ENCODE results near the gene RASGRF2. TPM values are rescaled to one million over a fixed set of nuclear protein-coding genes. Genes with fewer than 3 reads are reported as not detected.

The RASGRF2 gene
- total and polyA plus RNA-seq, 2 of the 13 experiments (the other 11 are each of a cell fraction or from before 2014, with no cell fraction given), result 23.6 to 29.0 TPM

DNA sequence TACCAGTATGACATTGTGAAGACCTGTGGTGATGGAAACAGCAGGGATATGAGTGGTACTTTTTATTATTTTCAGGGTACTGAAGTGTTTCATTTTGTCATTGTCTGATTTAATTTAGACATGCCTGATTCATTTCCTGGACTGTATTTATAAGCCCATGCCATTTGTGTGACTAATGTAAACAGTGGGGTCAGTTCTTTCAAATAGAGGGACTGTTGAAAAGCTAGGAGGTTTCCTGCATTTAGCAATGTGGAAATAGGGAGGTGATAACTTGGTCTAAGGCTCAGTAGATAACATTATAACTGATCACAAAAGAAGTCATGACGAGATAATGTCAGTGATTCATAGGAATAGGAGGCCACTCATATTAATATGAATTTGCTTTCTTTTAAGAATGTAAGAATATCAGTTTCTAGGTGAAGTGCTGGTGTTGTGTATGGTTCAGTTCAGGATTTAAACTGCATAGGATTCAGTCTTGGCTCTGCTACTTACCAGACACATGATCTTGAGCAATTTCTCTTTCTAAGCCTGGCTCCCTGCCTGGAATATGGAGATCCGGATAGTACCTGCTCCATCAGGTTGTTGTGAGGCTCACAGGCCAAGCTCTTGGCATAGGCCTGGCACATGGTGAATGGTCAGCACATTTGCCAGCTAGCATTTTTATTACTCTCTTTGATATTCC lies 7.5 kb downstream of the RASGRF2 start:
- Histone ChIP-seq H3K9me3 (ENCODE audit: low read length) (no peaks in the 10 kb centered on the region), H3K4me2 (ENCODE audit: low read depth, low read length) (peak overlapping the region; percentile 74), H3K79me2 (ENCODE audit: insufficient read depth, low read length) (peaks cover 91% of the 10 kb centered on the region), H3K27ac (ENCODE audit: extremely low read length, insufficient read depth, low read length) (peak overlapping the region; percentile 68), H3K27me3 (ENCODE audit: control insufficient read depth in 1 of 2, insufficient read depth in 2 of 2, low read length in 2 of 2) (no peaks in the 10 kb centered on the region), H3K36me3 (replicated peaks in 1 of 2; ENCODE audit: control insufficient read depth in 1 of 2, insufficient read depth in 2 of 2, low read length in 2 of 2) (peaks cover 1 to 7% of the 10 kb centered on the region in 2 experiments; a peak in 2 of 5 replicates), H3K4me3 (replicated peaks in 1 of 3; ENCODE audit: insufficient read depth in 1 of 3, low read depth in 2 of 3, low read length in 3 of 3) (peak overlapping the region in 2 of 3 experiments; percentile 5 to 28; a peak in 2 of 6 replicates), H3K9ac (ENCODE audit: insufficient read depth, low read depth, low read length) (0 out of 2 replicates have a peak overlapping the region, but pooled peaks have one; percentile 37), H3K4me1 (ENCODE audit: insufficient read depth, low read length) (peaks cover 76% of the 10 kb centered on the region), H4K20me1 (ENCODE audit: insufficient read depth, low read length) (peaks cover 5% of the 10 kb centered on the region; the same call in 1 of the 2 replicates), H2AFZ (ENCODE audit: low read length) (no peak overlapping the region)
- peak; percentile 88 for DNase-seq (ENCODE audit: low spot score)
- BruUV-seq (replicated peaks), result no TSS peak
- in situ Hi-C loops (cut with HindIII; ENCODE audit: extremely low pct_ligation_motif_present, low pct_unique_long_range_greater_than_20kb), result no loop called here
- peak; percentile 85 for ATAC-seq
- intact Hi-C loops (cut with micrococcal nuclease; ENCODE audit: unreplicated experiment), result no loop called here
- FAIRE-seq, result peak; percentile 4
- POLR2A ChIA-PET, result no interaction called here
- CTCF ChIA-PET (ENCODE audit: low intra/inter-chr PET ratio, low total read pairs), result no interaction called here
- 9% methylated on average over 2 of the region's 2 CpGs for WGBS (ENCODE audit: low lambda C conversion rate)
- no peak for TF ChIP-seq GTF3A (CRISPR knock-in tag; conservative IDR thresholded peaks at IDR 0.05)
- no peak for TF ChIP-seq ZNF75D (CRISPR knock-in tag; IDR thresholded peaks at IDR 0.05; ENCODE audit: borderline replicate concordance)
- TF ChIP-seq, protein P1, sequence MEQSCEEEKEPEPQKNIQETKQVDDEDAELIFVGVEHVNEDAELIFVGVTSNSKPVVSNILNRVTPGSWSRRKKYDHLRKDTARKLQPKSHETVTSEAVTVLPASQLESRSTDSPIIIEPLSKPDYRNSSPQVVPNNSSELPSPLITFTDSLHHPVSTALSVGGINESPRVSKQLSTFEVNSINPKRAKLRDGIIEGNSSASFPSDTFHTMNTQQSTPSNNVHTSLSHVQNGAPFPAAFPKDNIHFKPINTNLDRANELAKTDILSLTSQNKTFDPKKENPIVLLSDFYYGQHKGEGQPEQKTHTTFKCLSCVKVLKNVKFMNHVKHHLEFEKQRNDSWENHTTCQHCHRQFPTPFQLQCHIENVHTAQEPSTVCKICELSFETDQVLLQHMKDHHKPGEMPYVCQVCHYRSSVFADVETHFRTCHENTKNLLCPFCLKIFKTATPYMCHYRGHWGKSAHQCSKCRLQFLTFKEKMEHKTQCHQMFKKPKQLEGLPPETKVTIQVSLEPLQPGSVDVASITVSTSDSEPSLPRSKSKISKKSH (CRISPR knock-in tag; IDR thresholded peaks at IDR 0.05; ENCODE audit: borderline replicate concordance), result no peak
- TF ChIP-seq, protein P2, sequence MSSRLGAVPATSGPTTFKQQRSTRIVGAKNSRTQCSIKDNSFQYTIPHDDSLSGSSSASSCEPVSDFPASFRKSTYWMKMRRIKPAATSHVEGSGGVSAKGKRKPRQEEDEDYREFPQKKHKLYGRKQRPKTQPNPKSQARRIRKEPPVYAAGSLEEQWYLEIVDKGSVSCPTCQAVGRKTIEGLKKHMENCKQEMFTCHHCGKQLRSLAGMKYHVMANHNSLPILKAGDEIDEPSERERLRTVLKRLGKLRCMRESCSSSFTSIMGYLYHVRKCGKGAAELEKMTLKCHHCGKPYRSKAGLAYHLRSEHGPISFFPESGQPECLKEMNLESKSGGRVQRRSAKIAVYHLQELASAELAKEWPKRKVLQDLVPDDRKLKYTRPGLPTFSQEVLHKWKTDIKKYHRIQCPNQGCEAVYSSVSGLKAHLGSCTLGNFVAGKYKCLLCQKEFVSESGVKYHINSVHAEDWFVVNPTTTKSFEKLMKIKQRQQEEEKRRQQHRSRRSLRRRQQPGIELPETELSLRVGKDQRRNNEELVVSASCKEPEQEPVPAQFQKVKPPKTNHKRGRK (CRISPR knock-in tag; IDR thresholded peaks at IDR 0.05), result no peak
- no peak for TF ChIP-seq PAWR (CRISPR knock-in tag; IDR thresholded peaks at IDR 0.05; ENCODE audit: borderline replicate concordance)
- TF ChIP-seq, protein P3, sequence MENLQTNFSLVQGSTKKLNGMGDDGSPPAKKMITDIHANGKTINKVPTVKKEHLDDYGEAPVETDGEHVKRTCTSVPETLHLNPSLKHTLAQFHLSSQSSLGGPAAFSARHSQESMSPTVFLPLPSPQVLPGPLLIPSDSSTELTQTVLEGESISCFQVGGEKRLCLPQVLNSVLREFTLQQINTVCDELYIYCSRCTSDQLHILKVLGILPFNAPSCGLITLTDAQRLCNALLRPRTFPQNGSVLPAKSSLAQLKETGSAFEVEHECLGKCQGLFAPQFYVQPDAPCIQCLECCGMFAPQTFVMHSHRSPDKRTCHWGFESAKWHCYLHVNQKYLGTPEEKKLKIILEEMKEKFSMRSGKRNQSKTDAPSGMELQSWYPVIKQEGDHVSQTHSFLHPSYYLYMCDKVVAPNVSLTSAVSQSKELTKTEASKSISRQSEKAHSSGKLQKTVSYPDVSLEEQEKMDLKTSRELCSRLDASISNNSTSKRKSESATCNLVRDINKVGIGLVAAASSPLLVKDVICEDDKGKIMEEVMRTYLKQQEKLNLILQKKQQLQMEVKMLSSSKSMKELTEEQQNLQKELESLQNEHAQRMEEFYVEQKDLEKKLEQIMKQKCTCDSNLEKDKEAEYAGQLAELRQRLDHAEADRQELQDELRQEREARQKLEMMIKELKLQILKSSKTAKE (CRISPR knock-in tag; IDR thresholded peaks at IDR 0.05; ENCODE audit: borderline replicate concordance), result 0 out of 2 replicates have a peak, but pooled peaks have one; percentile 17
- no peak for TF ChIP-seq ZNF547 (CRISPR knock-in tag; IDR thresholded peaks at IDR 0.05)
- TF ChIP-seq KDM2A (CRISPR knock-in tag; IDR thresholded peaks at IDR 0.05; ENCODE audit: borderline replicate concordance, low read depth), result no peak
- no peak for TF ChIP-seq RBM39 (IDR thresholded peaks at IDR 0.05; ENCODE audit: low read depth, low read length, poor library complexity, severe bottlenecking)
- TF ChIP-seq ZNF670 (CRISPR knock-in tag; IDR thresholded peaks at IDR 0.05; ENCODE audit: borderline replicate concordance), result no peak
- TF ChIP-seq NKX3-1 (CRISPR knock-in tag; IDR thresholded peaks at IDR 0.05), result no peak
- TF ChIP-seq SIX4 (CRISPR knock-in tag; IDR thresholded peaks at IDR 0.05), result no peak
- no peak for TF ChIP-seq RFX5 (IDR thresholded peaks at IDR 0.05; ENCODE audit: low read depth, low read length)
- TF ChIP-seq, protein P4, sequence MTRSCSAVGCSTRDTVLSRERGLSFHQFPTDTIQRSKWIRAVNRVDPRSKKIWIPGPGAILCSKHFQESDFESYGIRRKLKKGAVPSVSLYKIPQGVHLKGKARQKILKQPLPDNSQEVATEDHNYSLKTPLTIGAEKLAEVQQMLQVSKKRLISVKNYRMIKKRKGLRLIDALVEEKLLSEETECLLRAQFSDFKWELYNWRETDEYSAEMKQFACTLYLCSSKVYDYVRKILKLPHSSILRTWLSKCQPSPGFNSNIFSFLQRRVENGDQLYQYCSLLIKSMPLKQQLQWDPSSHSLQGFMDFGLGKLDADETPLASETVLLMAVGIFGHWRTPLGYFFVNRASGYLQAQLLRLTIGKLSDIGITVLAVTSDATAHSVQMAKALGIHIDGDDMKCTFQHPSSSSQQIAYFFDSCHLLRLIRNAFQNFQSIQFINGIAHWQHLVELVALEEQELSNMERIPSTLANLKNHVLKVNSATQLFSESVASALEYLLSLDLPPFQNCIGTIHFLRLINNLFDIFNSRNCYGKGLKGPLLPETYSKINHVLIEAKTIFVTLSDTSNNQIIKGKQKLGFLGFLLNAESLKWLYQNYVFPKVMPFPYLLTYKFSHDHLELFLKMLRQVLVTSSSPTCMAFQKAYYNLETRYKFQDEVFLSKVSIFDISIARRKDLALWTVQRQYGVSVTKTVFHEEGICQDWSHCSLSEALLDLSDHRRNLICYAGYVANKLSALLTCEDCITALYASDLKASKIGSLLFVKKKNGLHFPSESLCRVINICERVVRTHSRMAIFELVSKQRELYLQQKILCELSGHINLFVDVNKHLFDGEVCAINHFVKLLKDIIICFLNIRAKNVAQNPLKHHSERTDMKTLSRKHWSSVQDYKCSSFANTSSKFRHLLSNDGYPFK (CRISPR knock-in tag; IDR thresholded peaks at IDR 0.05; ENCODE audit: borderline replicate concordance), result no peak
- TF ChIP-seq SRF (IDR thresholded peaks at IDR 0.05; ENCODE audit: low read depth, low read length), result no peak

Measured in HepG2 (cell line).